ENCODE results near the gene DUSP2.

DUSP2 gene

DNA sequence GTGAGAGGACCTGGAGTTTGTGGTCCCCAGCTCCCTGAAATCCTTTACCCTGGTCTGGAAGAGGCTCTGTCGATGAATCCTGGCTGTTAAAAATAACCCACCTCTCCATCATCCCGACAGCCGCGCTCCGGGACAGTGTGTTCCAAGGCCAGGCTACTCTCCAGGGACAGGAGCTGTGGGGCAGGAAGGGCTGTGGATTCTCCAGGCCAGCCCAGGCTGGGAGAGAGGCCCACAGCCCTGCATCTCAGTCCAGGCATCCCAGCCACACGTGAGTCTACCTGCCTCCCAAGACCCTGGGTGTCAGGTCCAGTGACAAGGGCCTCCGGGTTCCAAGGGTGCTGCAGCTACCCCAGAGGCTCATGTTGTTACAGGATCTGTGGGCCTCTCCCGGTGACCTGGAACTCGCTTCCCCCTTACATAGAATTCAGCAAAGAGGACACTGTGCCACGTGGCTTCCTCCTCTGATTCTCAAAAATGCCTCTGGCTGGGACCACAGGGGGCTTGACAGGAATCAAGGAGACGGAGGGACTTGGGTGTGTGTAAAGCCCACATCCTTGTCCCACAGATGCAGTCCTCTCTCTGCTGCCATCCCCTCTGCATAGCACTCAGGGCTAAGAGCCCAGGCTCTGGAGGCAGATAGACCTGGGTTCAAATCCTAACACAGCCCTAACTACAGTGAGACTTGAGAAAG lies 46.2 kb downstream of the DUSP2 start:
- DNase-seq = no peak

DNA sequence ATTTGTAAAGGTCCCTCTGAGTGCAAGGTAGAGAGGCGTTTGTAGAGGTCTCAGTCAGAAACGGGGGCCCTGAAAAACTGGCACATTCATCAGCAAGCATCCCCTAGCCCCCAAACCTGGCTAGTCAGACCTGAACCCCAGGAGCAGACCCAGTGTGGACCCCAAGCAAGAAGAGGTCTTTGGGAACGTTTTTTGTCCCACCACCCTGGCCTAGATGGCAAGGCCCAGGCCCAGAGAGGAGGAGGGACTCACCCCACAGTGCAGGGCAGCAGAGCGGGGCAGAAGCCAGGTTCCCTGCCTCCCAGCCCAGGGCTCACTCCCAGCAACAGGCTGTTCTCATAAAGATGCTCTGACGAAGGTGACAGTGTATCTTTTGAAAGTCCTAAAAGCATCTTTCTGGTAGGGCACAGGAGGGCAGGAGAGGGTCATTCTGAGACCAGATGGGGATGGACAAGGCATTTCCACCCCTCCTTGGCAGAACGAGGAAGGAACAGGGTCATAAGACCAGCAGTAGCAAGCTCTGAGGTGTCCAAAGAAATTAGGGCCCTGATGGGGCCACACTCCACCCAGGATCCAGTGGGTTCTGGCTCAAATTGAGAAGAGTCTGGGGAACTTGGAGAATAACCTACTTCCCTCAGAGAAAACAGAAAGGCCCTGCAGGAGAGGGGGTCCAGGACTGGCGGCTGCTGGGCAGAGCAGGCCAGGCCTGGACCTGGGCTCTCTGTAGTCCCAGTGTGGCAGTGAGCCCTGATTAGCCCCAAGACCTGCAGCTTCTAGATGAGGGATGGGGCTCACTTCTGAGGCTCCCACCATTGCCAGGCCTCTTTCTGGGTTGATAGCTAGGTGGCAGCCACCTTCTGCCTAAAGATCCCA lies 47.1 kb downstream of the DUSP2 start:
- DNase-seq = no peak

GRCh38 chr2:96097441-96097840 lies 47.8 kb downstream of the DUSP2 start:
- no peak for DNase-seq

DNA sequence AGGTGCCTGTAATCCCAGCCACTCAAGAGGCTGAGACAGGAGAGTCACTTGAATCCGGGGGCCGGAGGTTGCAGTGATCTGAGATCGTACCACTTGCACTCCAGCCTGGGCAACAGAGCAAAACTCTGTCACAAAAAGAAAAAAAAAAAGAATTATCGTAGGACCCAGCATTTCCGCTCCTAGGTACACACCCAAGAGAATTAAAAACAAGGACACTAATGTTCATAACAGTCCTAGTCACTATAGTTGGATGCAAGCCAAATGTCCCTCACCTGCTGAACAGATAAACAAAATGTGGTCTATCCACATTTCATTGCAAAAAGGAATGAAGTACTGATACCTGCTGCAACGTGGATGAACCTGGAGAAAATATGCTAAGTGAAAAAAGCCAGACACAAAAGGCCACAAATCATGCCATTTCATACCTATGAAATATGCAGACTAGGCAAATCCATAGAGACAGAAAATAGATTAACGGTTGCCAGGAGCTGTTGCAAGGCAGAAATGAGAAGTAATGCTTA lies 50.1 kb downstream of the DUSP2 start:
- DNase-seq = no peak

DNA sequence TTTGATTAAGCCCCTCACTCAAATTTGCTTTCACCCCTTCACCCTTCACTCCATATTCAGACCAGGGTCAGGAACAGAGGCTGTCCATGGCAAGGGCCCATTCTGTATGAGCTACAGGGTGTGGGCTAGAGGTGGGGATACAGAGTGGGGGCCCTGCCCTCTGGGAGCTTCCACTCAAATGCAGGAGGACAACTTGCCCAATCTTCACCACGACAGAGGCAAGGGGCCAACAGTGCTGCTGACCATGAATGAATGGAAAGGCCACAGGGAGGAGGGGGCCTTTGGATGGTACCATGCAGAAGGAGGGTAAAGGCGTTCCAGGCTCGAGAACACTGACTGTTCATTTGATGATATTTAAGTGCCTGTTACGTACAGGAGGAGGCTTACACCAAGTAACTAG lies 51.7 kb downstream of the DUSP2 start:
- no peak for DNase-seq
